SK-MEL-5 (cell line): Measurements from ENCODE around the gene ANKH. TPM values are rescaled to one million over a fixed set of nuclear protein-coding genes. Genes with fewer than 3 reads are reported as not detected.

Source experiments
- DNase-seq: peaks from one replicate; pipeline ENCODE4 v3.0.0-alpha.2; 2016; ENCODE audit warnings: low read depth, low spot score
- in situ Hi-C: cut with HindIII; loops from 2 replicates; pipeline ENCODE4 v1.10.0; 2016; ENCODE audit warnings: low sequenced_read_pairs, high pct_unique_total_duplicates, low pct_unique_long_range_greater_than_20kb
- total RNA-seq: library from RNA; depleted of rRNA; stranded (reverse); fragments of >200 nt; shearing (Covaris generic); gene quantifications from 2 replicates; pipeline ENCODE4 v1.2.3, GENCODE V29; 2014

ANKH gene
- total RNA-seq, 1 experiment from 2014 or later: 35.0 TPM

GRCh38 chr5:14678773-14679334 is 192.7 kb downstream of the ANKH start:
- DNase-seq: no peak
- in situ Hi-C loops: no loop called here

DNA sequence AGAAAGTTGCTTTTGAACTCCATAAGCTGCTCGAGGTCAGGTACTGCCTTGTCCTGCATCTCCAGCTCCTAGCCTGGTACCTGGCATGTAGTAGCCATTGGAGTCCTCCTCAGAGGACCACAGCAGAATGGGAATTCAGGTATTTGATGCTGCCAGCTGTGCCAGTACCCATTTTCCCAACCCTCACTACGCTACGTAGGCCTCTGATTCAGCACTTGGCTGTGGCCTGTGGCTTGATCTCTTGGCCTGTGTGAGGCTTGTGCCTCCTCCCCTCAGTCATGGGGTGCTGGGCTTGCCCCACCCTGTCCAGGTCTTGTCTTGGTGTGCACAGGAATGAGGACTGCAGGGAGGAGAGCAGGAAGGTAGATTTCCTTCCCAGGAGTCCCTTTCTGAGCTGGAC is 195.3 kb downstream of the ANKH start:
- in situ Hi-C loops: no loop called here
- no peak for DNase-seq

DNA sequence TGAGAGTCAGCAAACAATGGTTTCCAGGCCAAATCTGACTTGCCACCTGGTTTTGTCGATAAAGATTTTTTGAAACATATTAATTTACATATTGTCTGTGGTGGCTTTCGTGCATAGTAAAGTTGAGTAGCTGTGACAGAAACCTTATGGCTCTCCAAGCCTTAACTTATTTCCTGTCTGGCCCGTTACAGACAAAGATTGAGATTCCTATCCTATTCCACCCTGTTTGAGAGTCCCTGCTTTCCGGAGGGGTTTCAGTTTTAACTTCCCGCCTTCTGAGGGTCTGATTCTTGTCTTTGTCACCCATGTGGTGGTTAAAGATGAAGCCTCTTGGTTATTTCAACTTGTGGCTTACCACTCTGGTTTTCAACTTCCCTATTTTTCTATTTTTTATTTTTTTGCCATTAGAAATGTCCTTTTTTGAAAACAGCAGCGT is 195.7 kb downstream of the ANKH start:
- in situ Hi-C loops: no loop called here
- DNase-seq: no peak

DNA sequence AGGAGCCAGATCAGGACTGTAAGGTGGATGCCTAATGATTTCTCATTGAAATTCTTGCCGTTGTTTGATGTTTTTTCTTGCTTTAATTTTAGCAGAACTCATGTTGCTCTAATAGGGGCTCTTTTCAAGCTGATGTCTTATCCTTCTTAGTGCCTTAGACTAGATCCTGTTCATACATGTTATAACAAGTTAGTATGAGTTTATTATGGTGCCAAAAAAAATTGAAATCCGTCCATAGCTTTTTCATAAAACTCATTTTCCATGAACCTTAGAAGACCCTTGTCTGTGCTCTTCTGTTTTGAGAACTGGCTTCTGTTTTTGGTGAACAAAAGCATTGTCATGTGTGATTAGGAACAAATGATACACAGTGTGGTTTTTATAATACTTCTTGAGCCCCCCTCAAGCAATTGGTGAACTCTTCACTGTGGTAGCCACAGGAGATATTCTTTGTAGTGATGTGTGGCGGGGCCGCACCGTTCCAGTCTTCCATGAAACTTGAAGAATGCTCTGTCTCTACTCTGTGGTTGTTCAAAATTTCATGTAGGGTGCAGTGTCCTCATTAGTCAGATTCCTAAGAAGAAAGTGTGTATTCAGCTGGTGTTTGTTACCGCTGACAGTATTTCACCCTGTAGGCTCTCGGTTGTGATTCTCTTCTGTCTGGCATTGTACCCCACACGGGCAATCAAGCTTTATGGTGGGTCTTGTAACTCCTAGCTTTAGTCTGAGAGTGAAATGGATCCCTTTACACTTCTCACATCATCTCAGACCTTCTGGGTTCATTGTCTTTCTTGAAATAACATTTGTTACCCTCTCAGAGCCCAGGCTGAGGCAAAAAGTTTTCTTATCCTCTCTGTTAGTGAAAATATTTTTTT is 196.4 kb downstream of the ANKH start:
- no peak for DNase-seq
- in situ Hi-C loops: no loop called here

- DNase-seq: no peak
- in situ Hi-C loops: no loop called here
These were observed 198.1 kb downstream of the ANKH start for GRCh38 chr5:14673443-14673842.

DNA sequence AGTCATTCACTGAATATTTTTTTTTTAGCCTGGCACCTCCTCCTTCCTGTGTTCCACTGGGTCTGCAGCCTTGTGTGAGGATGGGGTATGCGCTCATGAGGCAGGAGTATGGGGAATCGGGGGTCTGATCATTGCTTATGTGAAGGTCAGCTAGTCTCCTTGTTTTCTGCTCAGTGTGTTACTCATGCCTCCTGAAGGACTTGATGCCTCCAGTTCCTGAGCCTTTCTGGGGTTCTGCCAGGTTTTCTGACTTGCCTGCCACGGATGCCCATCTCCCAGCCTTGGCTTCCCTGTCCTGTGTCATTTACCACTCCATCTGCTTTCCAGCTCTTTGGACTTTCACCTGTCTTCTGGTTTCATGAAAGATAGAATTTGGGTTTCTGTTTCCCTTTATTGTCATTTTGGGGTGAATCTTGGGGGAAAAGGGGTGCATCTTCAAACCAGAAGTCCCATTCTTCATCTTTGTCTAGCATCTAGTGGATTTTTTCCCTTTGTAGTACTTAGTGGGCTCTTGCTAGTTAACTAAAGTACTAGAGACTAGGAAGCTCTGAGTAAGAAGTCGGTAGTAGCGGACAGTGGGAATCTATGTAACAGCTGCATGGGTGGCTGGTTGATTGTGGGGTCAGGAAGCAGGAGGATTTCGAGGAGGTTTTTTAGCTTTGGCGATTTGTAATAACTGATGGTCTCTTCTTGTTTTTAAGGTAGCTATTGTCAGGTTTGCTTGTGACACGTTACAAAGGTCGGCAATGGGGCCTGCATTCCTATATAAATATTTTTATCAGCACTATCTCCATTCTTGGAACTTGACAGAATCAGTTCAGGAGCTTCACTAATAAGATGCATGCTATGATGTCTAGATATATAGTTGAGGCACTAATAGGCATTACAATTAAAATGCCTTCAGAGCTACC is 198.8 kb downstream of the ANKH start:
- in situ Hi-C loops: no loop called here
- DNase-seq: no peak

GRCh38 chr5:14672082-14672481 is 199.5 kb downstream of the ANKH start:
- DNase-seq: no peak
- in situ Hi-C loops: no loop called here

GRCh38 chr5:14671414-14671813 is 200.2 kb downstream of the ANKH start:
- no peak for DNase-seq
- in situ Hi-C loops: no loop called here

DNA sequence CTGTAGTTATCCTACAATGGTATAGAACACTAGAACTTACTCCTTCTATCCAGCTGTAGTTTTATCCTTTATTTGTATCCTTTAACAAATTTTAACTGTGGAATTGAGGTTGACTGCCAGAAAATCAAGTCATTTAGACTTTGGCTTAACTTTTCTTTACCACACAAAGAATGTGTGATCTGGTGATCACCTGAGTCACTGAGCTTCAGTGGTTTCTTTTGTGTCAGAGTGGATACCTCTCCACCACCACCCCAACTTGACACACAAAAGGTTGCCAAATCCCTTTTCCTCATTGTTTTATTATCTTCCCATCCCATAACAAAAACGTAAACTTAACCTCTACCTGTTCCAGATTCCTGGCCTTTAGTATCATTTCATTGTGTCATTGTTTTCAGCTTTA is 201.6 kb downstream of the ANKH start:
- no peak for DNase-seq
- in situ Hi-C loops: no loop called here

DNA sequence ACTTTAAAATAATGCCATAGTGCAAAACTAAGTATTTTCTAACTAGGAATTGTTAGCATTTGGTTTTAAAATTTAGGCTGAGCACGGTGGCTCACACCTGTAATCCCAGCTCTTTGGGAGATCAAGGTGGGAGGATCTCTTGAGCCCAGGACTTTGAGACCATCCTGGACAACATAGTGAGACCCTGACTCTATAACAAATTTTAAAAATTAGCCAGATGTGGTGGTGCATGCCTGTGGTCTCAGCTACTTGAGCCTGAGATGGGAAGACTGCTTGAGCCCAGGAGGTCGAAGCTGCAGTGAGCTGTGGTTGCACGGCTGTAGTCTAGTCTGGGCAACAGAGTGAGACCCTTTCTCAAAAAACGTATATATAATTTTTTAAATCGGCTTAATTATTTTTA is 202.2 kb downstream of the ANKH start:
- no peak for DNase-seq
- in situ Hi-C loops: no loop called here

- in situ Hi-C loops: no loop called here
- DNase-seq: no peak
These were observed 203.4 kb downstream of the ANKH start for GRCh38 chr5:14668181-14668591.

GRCh38 chr5:14667770-14668169 is 203.8 kb downstream of the ANKH start:
- no peak for DNase-seq
- in situ Hi-C loops: no loop called here

DNA sequence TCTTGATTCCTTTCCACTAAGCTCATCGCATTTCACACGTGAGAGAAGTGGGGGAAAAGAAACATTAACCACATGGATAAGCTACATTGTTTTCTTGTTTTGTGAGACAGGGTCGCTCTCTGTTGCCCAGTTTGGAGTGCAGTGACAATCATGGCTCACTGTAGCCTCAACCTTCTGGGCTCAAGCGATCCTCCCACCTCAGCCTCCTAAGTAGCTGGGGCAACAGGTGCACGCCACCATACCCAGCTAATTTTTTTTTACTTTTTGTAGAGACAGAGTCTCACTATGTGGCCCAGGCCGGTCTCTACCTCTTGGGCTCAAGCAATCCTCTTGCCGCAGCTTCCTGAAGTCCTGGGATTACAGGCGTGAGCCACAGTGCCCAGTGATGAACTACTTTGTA is 204.3 kb downstream of the ANKH start:
- in situ Hi-C loops: no loop called here
- DNase-seq: no peak

GRCh38 chr5:14666357-14666756 is 205.2 kb downstream of the ANKH start:
- DNase-seq: no peak
- in situ Hi-C loops: no loop called here

DNA sequence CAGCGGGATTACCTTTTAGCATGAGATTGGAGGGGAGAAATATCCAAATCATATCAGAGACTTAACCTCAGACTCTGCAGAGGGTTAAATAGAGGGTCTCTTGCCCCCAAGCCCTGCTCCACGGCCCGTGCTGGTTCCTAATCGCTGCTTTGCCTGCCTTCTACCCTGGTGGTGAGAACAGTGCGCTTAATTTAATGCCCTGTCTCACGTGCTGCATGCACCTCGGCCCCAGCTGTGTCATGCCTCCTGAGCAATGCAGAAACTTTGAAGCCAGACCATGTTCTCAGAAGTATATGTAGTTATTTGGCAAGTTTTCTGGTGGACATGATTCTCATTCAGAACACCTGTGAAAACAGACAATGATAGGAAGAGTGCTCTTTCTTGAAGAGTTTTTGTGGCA is 205.6 kb downstream of the ANKH start:
- in situ Hi-C loops: no loop called here
- peak; percentile 45 for DNase-seq

DNA sequence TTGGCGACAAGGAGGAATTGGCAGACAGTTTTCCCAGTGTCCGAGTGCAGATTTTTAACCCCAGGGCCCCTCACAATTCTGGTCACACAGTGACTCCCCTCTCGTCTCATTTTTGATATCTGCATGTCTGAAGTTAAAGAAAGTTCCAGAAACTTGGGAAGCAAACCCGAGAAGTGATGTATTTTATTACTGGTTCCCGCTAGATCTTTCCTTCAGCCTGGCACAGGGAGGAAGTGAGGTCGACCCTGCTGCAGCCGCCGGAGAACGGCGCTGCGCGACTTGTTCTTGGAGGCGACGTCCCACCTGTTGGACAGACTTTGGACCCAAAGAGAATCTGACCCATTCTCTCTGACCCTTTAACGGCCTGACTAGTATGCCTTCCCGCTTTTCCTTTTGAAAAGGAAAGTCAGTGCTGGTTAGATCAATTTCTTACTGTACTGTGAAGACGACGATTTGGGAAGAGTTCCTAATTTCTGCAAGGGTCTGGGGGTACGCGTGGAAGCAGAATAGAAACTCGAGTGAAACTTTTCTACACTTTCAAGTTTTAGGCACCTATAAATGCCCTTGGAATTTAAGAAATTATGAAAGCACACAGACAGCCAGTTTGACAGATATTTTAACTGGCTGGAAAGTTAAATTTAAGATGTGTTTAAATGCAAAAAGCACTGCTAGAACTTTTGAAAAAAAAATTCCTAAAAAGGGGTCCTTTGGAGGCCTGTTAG is 206.3 kb downstream of the ANKH start:
- DNase-seq: peak; percentile 43
- in situ Hi-C loops: no loop called here

DNA sequence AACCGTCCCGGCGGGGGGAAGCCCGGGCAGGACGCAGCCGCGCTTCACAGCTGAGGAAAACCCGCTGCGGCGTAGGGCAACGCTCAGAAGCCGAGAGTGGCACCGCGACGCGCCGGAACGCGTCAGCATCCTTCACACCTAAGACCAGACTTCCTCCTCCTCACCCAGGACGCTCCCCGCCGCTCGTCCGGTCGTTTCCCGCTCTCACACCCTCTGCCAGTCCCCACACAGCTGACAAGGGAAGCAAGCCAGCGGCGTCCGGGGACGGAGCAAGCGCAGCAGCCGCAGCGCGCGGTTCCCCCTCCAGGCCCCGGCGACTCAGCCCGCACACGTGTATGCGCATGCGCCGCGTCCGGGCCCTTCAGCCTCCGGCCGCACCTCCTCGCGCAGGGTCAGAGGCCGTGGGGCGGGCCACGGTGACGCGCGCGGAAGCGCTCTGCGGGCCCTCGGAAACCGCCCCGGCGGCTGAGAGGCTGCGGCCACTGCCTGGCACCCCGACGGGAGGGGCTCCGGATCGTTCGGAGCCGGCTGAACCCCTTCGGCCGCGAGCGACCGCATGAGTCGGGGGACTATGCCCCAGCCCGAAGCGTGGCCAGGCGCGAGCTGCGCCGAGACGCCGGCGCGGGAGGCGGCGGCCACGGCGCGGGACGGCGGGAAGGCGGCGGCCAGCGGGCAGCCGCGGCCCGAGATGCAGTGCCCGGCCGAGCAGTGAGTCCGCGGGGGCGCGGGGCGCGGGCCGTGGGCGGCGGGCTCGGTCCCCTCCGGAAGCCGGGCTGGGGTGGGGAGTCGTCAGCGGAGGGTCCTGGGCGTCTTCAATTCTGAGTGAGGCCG is 207.1 kb downstream of the ANKH start, which contains the start of gene OTULIN:
TSS of gene OTULIN (plus strand) at position 449 of the 831 bp plus-strand sequence. CDS start at position 557, 108 bp downstream.
- peak; percentile 94 for DNase-seq

More for the DNA sequence above, 207.1 kb downstream of the ANKH start, which contains the start of gene OTULIN:
- in situ Hi-C loops: no loop called here
